ENCODE data around the gene KLF13. TPM values are rescaled to one million over a fixed set of nuclear protein-coding genes. Genes with fewer than 3 reads are reported as not detected.

KLF13 gene
- total RNA-seq, 1 donor from 2014 or later = 235 TPM

DNA sequence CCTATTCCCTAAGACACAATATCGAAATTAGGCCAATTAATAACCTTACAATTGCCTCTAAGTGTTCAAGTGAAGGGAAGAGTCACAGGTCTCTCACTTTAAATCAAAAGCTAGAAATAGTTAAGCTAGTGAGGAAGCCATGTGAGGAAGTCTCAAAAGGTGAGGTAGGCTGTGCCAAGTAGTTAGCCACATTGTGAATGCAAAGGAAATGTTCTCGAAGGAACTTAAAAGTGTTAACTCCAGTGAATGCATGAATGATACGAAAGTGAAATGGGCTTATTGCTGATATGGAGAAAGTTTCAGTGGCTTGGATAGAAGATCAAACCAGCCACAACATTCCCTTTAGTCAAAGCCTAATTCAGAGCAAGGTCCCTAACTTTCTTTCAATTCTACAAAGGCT lies 59.1 kb downstream of the KLF13 start:
- H3K4me1 ChIP-seq = peaks cover 2 to 9% of the 10 kb centered on the region in 2 donors
- DNase-seq (ENCODE audit: low spot score in 2 of 2) = peak in 1 of 2 donors; percentile 19
- H3K4me3 ChIP-seq = no peak overlapping the region
- no peaks in the 10 kb centered on the region for H3K9me3 ChIP-seq
- TF ChIP-seq, protein P1, sequence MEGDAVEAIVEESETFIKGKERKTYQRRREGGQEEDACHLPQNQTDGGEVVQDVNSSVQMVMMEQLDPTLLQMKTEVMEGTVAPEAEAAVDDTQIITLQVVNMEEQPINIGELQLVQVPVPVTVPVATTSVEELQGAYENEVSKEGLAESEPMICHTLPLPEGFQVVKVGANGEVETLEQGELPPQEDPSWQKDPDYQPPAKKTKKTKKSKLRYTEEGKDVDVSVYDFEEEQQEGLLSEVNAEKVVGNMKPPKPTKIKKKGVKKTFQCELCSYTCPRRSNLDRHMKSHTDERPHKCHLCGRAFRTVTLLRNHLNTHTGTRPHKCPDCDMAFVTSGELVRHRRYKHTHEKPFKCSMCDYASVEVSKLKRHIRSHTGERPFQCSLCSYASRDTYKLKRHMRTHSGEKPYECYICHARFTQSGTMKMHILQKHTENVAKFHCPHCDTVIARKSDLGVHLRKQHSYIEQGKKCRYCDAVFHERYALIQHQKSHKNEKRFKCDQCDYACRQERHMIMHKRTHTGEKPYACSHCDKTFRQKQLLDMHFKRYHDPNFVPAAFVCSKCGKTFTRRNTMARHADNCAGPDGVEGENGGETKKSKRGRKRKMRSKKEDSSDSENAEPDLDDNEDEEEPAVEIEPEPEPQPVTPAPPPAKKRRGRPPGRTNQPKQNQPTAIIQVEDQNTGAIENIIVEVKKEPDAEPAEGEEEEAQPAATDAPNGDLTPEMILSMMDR (IDR thresholded peaks at IDR 0.05) = no peak
- H3K27me3 ChIP-seq = no peaks in the 10 kb centered on the region
- peaks cover under 1 to 1% of the 10 kb centered on the region in 2 donors for H3K36me3 ChIP-seq
- H3K27ac ChIP-seq = no peak overlapping the region
- intact Hi-C loops (cut with DNase I) = no loop called here

DNA sequence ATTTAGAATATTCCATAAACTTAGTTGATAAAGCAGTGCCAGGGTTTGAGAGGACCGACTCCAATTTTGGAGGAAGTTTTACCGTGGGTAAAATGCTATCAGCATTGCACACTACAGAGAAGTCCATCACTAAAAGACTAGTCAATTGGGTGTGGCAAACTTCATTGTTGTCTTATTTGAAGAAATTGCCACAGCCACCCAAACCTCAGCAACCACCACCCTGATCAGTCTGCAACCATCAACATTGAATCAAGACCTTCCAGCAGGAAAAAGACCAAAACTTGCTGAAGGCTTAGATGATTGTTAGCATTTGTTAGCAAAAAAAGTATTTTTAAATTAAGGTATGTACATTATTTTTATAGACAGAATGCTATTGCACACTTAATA lies 60.5 kb downstream of the KLF13 start:
- Histone ChIP-seq H3K4me1 (peaks cover 2 to 13% of the 10 kb centered on the region in 2 donors), H3K27ac (peak overlapping the region in 1 of 2 donors; percentile 74)
- TF ChIP-seq, protein P1 (IDR thresholded peaks at IDR 0.05) = no peak

GRCh38 chr15:31387479-31388118 lies 61.0 kb downstream of the KLF13 start:
- intact Hi-C loops (cut with DNase I) = no loop called here
- H3K27ac ChIP-seq = peak overlapping the region; percentile 46 to 74
- H3K9me3 ChIP-seq = no peaks in the 10 kb centered on the region
- H3K36me3 ChIP-seq = no peaks in the 10 kb centered on the region
- TF ChIP-seq, protein P1 (IDR thresholded peaks at IDR 0.05) = no peak
- no peaks in the 10 kb centered on the region for H3K27me3 ChIP-seq
- peaks cover 2 to 13% of the 10 kb centered on the region in 2 donors for H3K4me1 ChIP-seq
- no peak overlapping the region for H3K4me3 ChIP-seq
- DNase-seq (ENCODE audit: low spot score in 2 of 2) = peak in 1 of 2 donors; percentile 73

More for the DNA sequence above, 60.5 kb downstream of the KLF13 start:
- Histone ChIP-seq H3K4me3 (no peak overlapping the region), H3K9me3 (no peaks in the 10 kb centered on the region), H3K36me3 (no peaks in the 10 kb centered on the region), H3K27me3 (no peaks in the 10 kb centered on the region)
- intact Hi-C loops (cut with DNase I) = no loop called here
- DNase-seq (ENCODE audit: low spot score in 2 of 2) = peak in 1 of 2 donors; percentile 2

GRCh38 chr15:31389576-31389975 lies 62.9 kb downstream of the KLF13 start:
- Histone ChIP-seq H3K36me3 (no peaks in the 10 kb centered on the region), H3K4me3 (no peak overlapping the region), H3K9me3 (no peaks in the 10 kb centered on the region), H3K4me1 (peaks cover 2 to 16% of the 10 kb centered on the region in 2 donors), H3K27me3 (no peaks in the 10 kb centered on the region), H3K27ac (no peak overlapping the region)
- no peak for DNase-seq (ENCODE audit: low spot score in 2 of 2)
- TF ChIP-seq, protein P1 (IDR thresholded peaks at IDR 0.05) = no peak
- intact Hi-C loops (cut with DNase I) = no loop called here

GRCh38 chr15:31390029-31390428 lies 63.4 kb downstream of the KLF13 start:
- H3K9me3 ChIP-seq = no peaks in the 10 kb centered on the region
- DNase-seq (ENCODE audit: low spot score in 2 of 2) = no peak
- H3K27ac ChIP-seq = peak overlapping the region in 1 of 2 donors; percentile 97
- H3K27me3 ChIP-seq = no peaks in the 10 kb centered on the region
- intact Hi-C loops (cut with DNase I) = loop anchor here (5.0 to 10.0 kb wide), 3 partner anchors 153 to 1715 kb away; partner anchors contain the start of gene MTMR10
- H3K4me1 ChIP-seq = peaks cover 2 to 16% of the 10 kb centered on the region in 2 donors
- no peaks in the 10 kb centered on the region for H3K36me3 ChIP-seq
- no peak overlapping the region for H3K4me3 ChIP-seq
- TF ChIP-seq, protein P1 (IDR thresholded peaks at IDR 0.05) = no peak
